GM19372 (cell line): ENCODE measurements around the gene CST8.

Experiments used
- ATAC-seq: cut with Tn5 transposase; IDR thresholded peaks from one replicate; pipeline ENCODE4 v1.9.1; 2021; ENCODE audit warnings: mild to moderate bottlenecking, low read depth, moderate library complexity; ENCODE audit not compliant: unreplicated experiment

The CST8 gene

DNA sequence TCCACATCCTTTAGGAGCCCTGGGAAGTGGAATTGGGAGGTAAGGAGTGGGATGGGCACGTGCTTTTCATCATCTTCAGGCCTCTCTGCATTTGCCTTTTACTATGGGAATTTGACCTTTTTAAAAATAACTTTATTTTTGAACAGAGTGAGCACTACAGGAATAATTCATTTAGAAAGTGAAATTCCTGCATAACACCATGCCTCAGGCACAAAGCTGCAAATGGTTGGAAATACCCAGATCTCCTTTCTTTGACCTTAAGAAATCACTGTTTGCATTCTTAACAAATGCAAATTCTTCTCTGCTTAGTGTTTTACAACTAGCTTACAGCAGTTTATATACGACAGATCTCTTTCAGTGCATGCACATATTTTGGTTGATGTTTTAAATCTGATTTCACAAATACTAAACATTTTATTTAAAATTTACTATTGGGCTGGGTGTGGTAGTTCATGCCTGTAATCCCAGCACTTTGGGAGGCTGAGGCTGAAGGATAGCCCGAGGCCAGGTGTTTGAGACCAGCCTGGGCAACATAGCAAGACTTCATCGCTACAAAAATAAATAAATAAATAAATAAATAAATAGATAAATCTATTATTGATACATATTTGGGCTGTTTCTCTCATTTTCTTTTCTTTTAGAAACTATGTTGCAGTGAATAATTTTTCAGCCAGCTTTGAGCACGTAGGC lies 24.5 kb downstream of the CST8 start:
- no peak for ATAC-seq

DNA sequence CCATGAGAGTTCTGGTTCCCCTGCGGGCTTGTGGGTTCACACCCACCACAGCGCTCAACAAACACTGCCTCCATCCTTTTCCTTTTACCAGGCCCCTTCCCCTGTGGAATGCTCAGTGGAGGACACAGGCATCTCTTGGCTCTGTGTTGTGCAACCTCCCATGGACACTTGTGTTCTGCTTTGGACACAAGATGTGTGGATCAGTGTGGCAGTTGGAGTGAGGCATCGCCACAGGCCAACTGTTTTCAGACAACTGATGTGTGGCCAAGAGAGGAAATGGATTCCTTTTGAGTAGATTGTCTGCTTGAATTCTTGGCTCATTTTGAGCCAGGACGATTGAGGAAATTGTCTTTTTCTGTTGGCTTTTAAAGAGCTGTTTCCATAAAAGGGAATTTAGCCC lies 26.8 kb downstream of the CST8 start:
- ATAC-seq, result no peak

DNA sequence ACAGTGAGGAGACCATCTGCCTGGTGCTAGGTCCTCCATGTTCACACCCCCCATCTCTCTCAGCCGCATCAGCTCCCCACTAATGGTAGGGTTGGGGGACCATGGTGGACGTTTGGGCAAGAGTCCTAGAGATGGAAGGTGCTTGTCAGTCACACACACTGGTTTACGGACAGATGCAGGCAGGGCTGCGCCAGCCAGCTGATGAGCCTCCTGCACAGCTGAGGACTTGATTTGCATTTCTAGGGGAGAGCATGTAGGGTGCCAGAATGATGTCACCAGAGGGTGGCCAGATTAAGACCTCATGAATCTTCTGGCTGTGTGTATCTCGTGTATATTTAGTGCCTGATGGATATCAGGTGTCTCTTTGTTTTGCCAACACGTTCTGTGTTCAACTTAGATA lies 28.6 kb downstream of the CST8 start:
- no peak for ATAC-seq

GRCh38 chr20:23520185-23520584 lies 29.3 kb downstream of the CST8 start:
- no peak for ATAC-seq

DNA sequence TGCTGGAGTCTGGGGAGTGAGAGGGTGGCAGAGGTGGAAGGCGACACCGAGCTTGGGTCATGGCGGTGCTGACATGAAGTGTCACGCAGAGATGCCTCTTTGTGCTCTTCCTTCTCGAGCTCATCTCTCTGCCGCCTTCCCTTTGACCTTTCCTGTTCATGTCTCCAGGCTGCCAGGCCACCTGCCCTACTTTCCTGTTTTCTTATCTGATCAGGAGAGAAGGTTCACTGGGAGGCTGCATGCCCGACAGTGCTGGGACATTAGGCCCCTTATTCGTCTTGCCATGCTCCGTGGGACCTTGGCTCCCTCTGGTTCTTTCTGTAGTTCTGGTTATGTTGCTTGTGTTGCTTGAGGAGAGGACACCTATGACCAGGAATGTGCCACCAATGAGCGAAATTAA lies 33.2 kb downstream of the CST8 start:
- ATAC-seq, result no peak

- ATAC-seq, result no peak
Measured at GRCh38 chr20:23526850-23527249, 35.9 kb downstream of the CST8 start.

DNA sequence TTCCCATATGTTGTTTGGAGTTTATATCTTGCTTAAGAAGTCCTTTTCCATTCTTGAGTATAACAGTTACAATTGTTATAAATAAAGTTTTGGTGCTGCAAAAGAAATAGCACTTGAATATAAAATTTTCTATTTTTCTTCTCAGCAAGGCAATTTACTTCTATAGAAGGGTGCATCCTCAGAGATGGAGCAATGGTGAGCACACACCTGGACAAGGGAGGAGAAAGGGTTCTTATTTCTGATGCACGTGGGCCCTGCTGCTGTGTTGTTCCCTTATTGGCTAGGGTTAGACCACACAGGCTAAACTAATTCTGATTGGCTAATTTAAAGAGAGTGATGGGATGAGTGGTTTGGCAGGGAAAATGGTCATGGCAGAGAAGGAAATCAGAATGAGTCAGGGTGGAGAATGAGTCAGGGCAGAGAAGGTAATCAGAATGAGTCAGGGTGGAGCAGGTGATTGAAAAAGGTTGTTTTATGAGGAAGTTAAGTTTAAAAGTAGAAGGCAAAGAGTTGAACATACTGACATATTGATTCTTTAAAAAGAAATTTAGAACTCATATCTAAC lies 38.0 kb downstream of the CST8 start:
- no peak for ATAC-seq

DNA sequence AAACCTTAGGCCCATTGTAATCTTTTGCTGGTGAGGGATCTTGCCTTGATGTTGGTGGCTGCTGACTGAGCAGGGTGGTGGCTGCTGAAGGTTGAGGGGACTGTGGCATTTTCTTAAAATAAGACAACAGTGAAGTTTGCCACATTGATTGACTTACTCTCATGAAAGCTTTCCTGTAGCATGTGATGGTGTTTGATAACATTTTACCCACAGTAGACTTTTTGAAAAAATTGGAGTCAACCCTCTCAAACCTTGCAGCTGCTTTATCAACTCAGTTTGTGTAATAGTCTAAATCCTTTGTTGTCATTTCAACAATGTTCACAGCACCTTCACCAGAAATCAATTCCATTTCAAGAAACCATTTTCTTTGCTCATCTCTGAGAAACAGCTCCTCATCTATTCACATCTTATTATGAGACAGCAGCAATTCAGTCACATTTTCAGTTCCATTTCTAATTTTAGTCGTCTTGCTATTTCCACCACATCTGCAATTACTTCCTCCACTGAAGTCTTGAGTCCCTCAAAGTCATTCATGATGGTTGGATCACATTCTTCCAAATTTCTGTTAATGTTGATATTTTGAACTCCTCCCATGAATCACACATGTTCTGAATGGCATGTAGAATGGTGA lies 40.1 kb downstream of the CST8 start:
- no peak for ATAC-seq

DNA sequence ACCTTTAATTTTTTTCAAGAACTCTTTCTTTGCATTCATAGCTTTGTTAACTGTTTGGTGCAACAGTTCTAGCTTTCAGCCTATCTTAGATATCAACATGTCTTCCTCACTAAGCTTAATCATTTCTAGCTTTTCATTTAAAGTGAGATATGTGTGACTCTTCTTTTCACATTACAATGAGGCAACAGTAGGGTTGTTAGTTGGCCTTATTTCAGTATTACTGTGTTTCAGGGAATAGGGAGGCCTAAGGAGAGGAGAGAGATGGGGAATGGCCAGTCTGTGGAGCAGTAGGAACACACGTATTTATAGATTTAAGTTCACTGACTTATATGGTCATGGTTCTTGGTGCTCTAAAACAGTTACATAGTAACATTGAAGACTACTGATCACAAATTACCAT lies 41.6 kb downstream of the CST8 start:
- no peak for ATAC-seq

DNA sequence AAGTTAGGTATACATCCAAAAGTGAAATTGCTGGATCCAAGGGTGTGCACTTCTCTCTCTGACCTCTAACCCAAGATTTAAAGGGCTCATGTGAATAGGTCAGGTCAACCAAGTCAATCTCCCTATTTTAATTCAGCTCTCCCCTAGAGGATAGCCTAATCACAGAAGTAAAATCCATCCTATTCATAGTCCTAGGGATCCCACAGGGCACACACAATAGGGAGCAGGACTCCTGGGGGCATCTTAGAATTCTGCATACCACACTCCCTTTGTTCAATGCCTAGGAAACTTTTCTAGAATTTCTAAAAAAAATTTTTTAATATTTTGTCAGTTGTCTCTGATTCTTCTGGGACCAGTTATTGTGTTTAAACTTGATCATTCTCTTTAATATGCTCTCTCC lies 42.2 kb downstream of the CST8 start:
- no peak for ATAC-seq

- no peak for ATAC-seq
Measured at GRCh38 chr20:23534801-23535593, 44.1 kb downstream of the CST8 start.

GRCh38 chr20:23536328-23536974 lies 45.5 kb downstream of the CST8 start:
- no peak for ATAC-seq

- no peak for ATAC-seq
Measured at GRCh38 chr20:23537030-23537429, 46.1 kb downstream of the CST8 start.

- ATAC-seq, result no peak
Measured at GRCh38 chr20:23540624-23541023, 49.7 kb downstream of the CST8 start.

GRCh38 chr20:23541330-23541729 lies 50.4 kb downstream of the CST8 start:
- no peak for ATAC-seq

DNA sequence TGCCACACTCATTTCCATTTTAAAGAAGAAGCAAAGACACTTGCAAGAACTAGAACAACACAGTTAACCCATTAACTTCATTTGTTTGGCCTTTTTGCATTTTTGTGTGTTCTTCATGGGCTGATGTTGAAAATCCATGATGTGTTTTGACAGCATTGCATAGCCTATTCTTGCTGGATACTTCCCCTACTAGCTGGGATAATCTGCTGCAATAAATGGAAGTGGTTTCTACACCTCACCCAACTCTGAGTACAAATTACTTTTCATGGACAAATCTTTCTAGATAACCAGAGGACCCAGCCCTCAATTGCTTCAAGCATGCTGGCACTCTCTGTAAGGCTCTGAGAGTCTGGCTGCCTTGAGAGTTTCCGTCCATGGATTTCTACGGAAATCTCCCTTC lies 50.9 kb downstream of the CST8 start:
- ATAC-seq, result no peak

GRCh38 chr20:23542801-23543200 lies 51.9 kb downstream of the CST8 start:
- ATAC-seq, result no peak

- no peak for ATAC-seq
Measured at GRCh38 chr20:23544133-23544532, 53.2 kb downstream of the CST8 start.
